GM19099 (cell line): ENCODE results near the gene KRT13.

Experiments
- POLR2A ChIP-seq: IDR thresholded peaks from 3 replicates; pipeline ENCODE4 v1.6.1; 2011; ENCODE audit warnings: low read depth; ENCODE audit not compliant: insufficient read length; ENCODE audit errors: extremely low read depth

Gene KRT13

GRCh38 chr17:41478237-41478636 lies 27.2 kb downstream of the KRT13 start:
- TF ChIP-seq POLR2A, result no peak

- TF ChIP-seq POLR2A, result no peak
Observed at GRCh38 chr17:41476866-41477815, 28.3 kb downstream of the KRT13 start.

GRCh38 chr17:41475421-41475820 lies 30.0 kb downstream of the KRT13 start:
- TF ChIP-seq POLR2A, result no peak

GRCh38 chr17:41474863-41475262 lies 30.5 kb downstream of the KRT13 start:
- no peak for TF ChIP-seq POLR2A

DNA sequence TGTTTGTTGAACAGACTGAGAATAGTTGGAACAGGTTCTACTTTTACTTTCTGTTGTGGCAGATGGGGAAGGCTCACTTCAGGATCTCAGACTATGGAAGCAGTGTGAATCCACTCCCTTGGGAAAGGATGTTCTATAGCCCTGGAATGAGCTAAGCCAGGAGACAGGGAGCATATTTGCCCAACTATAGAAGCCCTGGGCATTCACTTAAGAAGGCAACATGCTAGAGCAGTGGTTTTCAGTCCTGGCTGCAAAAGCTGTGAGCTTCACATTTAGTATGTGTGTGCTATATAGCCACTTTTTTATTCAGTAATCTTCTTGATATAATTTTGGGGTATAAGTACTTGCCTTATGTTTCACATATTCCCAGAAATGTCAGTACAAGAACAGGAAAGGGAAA lies 37.1 kb downstream of the KRT13 start:
- TF ChIP-seq POLR2A, result no peak

GRCh38 chr17:41467561-41467960 lies 37.9 kb downstream of the KRT13 start:
- TF ChIP-seq POLR2A, result no peak

DNA sequence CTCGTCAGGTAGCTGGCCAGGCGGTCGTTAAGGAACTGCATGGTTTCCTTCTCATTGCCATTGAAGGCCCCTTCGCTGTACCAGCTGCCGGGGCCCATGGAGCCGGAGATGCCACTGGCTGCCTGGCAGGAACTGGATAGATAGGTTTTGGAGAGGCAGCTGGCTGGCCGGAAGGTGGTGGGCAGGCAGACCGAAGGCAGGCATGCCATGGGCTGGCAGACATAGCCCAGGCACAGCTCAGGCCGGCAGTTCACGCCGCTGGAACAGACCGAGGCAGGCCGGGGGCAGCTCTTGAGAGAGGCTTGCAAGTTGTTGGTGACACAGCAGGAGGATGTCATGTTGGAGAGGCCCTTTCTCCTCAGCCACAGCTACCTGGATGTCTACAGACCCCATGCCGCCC lies 38.4 kb downstream of the KRT13 start, which contains the start of gene KRT32:
Gene KRT32, minus strand, starts transcription at position 399 of the 400 bp plus-strand sequence. Its CDS starts 61 bp downstream, at position 338.
- TF ChIP-seq POLR2A, result no peak

DNA sequence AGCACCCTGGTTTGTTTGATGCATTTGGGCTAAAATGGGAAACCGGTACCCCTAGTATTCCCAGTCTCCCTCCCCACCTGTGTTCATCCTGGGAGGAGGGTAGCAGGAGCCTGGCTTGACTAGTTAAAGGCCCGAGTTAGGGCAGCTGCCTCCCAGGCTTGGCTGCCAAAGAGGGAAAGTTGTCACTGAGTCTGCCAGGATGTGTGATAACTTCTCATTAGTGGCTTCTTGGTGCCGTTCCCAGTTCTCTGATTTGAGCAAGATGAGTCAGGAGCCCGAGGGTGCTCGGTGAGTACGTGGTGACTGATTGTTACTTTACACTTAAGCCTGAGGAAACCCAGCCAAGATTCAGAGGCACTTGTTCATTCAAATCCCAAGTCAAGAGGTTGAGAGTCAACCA lies 40.7 kb downstream of the KRT13 start:
- no peak for TF ChIP-seq POLR2A

DNA sequence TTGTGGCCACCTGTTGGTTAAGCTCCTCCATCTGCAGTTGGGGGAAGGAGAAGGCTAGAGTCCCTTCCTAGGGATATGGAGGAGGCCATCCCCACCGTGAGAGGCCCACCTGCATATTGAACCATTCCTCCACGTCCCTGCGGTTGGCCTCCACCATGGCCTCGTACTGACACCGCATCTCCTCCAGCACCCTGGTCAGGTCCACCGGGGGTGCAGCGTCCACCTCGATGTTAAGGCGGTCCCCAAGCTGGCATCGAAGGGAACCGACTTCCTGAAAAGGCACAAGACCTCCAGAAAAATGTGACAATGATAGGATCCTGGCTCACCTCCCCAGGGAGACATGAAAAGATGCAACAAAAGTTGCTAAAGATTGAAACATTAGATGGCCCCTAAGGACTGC lies 41.2 kb downstream of the KRT13 start:
- TF ChIP-seq POLR2A, result no peak

DNA sequence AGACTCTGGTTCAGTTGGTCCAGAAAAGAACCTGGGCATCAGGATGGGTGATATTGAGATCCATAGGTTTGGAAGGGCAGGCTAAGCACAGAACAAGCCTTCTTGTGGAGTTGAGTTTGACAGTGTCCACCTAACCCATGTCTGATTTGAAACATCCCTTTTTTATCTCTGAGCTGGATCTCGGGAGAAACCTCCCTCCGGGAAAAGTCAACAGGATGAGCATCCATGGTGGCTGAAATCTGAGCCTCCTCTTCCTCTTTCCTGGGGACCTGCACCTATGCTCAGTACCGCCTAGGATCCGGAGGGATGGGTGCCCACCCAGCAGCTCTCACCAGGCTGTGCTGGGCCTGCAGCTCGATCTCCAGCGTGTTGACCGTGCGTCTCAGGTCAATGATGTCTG lies 41.7 kb downstream of the KRT13 start:
- TF ChIP-seq POLR2A, result no peak

DNA sequence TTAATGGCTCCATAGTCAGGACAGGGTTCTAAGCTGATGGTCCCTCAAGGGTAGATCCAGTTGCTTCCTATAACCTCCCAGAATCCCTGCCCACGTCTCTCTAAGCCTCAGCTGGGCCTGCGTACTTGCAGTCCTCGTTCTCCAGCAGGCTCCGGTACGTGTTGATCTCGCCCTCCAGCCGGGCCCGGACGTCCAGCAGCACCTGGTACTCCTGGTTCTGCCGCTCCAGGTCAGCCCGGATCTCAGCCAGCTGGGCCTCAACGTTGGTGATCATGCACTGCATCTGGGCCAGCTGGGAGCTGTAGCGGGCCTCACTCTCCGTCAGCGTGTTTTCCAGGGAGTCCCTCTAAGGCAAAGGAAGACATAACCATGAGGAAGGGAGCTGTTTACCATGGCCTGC lies 42.7 kb downstream of the KRT13 start:
- TF ChIP-seq POLR2A, result no peak

DNA sequence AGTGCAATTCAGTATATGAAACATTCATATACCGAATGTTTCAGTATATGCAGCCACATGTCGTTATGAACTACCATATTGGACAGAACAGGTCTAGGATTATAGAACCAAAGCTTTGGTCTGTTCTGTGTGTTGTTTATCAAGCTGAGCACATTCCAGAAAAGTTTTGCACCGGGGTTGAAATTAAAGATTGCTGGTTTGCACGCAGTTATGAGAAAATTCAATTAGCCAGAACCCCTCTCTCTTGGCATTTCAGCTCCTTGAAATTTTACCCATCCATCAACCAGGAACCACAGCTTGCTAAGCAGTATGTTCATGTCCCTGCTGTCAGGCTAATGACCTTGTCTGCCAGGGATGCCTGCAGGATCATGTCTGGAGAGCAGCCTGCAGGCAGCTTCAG lies 47.7 kb downstream of the KRT13 start:
- no peak for TF ChIP-seq POLR2A

DNA sequence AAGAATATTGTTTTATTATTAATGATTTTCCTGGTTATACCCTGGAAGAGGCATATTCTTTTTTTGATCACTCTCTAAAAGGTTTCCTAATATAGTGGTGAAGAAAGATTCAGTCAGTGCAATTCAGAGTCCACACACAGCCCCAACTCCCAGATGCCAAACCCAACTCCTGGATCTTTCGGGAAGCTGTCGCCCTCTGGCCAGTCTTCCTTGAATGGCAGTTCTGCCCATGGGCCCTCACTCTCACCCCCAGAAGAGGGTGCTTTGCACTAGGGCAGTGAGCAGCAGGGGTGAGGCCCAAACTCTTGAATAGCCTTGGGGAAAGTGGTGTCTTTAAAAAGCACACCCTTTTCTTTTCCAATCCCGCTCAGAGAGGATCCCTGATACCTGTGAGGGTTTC lies 49.2 kb downstream of the KRT13 start:
- TF ChIP-seq POLR2A, result no peak

- TF ChIP-seq POLR2A, result no peak
Observed at GRCh38 chr17:41455236-41455635, 50.2 kb downstream of the KRT13 start.

DNA sequence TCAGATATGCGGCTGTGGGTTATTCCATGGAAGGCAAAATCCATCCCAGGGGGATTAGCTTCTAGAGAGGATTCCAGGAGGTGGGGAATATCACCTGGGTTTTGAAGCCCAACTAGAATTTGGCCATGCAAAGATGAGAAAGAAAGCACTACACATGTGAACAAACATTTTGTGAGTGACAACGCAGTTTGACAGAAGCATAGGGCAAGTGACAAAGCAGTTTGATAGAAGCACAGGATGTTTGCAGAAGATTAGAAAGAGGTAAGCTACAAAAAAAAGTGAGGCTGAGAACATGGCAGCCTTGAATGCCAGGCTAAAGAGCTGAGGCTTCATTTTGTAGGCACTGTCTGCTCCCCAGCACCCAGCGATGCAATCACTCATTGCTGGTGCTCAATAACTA lies 52.3 kb downstream of the KRT13 start:
- TF ChIP-seq POLR2A, result no peak

DNA sequence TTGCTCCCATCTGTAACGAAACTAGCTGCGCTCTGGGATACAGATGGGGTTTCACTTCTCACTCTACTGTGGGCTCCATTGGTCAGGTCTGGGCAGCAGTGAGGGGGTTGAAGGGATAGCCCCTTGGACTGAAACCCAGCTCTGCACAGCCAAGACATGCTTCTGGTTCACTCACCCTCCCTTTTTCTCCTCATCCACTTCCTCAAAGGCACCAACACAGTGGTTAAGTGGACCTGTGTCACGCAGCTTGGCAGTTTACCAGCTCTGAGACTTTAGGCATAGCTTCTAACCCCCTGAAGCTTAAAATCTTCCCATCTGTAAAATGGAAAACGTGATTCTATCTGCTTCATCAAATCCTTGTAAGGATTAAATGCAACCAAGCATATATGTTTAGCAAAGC lies 53.1 kb downstream of the KRT13 start:
- TF ChIP-seq POLR2A, result no peak
